ENCODE results near the gene PDE4B.

The PDE4B gene

GRCh38 chr1:65793359-65793732 lies 651 bp downstream of the PDE4B start:
- H3K4me1 ChIP-seq (ENCODE audit: low read depth, poor library complexity, severe bottlenecking): no peaks in the 10 kb centered on the region
- H3K4me2 ChIP-seq: no peak overlapping the region

GRCh38 chr1:65795311-65795710 lies 2.6 kb downstream of the PDE4B start:
- no peaks in the 10 kb centered on the region for H4K20me1 ChIP-seq (ENCODE audit: insufficient read depth)
- no peaks in the 10 kb centered on the region for H3K36me3 ChIP-seq (ENCODE audit: insufficient read depth)
- no peak overlapping the region for H3K4me2 ChIP-seq
- TF ChIP-seq CTCF (conservative IDR thresholded peaks at IDR 0.05; ENCODE audit: low read depth, low read length): no peak
- H3K27me3 ChIP-seq (ENCODE audit: insufficient read depth, low read depth): no peaks in the 10 kb centered on the region
- H3K79me2 ChIP-seq (ENCODE audit: insufficient read depth, low read depth): no peaks in the 10 kb centered on the region
- H3K4me1 ChIP-seq (ENCODE audit: low read depth, poor library complexity, severe bottlenecking): no peaks in the 10 kb centered on the region
- no peak overlapping the region for H3K9ac ChIP-seq
- H2AFZ ChIP-seq (ENCODE audit: low read depth): no peak overlapping the region
- H3K27ac ChIP-seq: no peak overlapping the region
- H3K4me3 ChIP-seq (IDR thresholded peaks at IDR 0.05; ENCODE audit: insufficient read depth, low read depth, low read length): no peak overlapping the region

More at GRCh38 chr1:65793359-65793732, 651 bp downstream of the PDE4B start:
- Histone ChIP-seq H2AFZ (ENCODE audit: low read depth) (no peak overlapping the region), H3K9ac (no peak overlapping the region), H3K4me3 (IDR thresholded peaks at IDR 0.05; ENCODE audit: insufficient read depth, low read depth, low read length) (no peak overlapping the region), H3K79me2 (ENCODE audit: insufficient read depth, low read depth) (no peaks in the 10 kb centered on the region), H3K27me3 (ENCODE audit: insufficient read depth, low read depth) (no peaks in the 10 kb centered on the region), H3K36me3 (ENCODE audit: insufficient read depth) (no peaks in the 10 kb centered on the region), H4K20me1 (ENCODE audit: insufficient read depth) (no peaks in the 10 kb centered on the region), H3K27ac (no peak overlapping the region)
- TF ChIP-seq CTCF (conservative IDR thresholded peaks at IDR 0.05; ENCODE audit: low read depth, low read length): no peak

- H3K36me3 ChIP-seq (ENCODE audit: insufficient read depth): no peaks in the 10 kb centered on the region
- no peak overlapping the region for H3K4me3 ChIP-seq (IDR thresholded peaks at IDR 0.05; ENCODE audit: insufficient read depth, low read depth, low read length)
- no peak overlapping the region for H3K27ac ChIP-seq
- no peak for TF ChIP-seq CTCF (conservative IDR thresholded peaks at IDR 0.05; ENCODE audit: low read depth, low read length)
- H3K27me3 ChIP-seq (ENCODE audit: insufficient read depth, low read depth): no peaks in the 10 kb centered on the region
- H3K9ac ChIP-seq: no peak overlapping the region
- no peak overlapping the region for H2AFZ ChIP-seq (ENCODE audit: low read depth)
- H3K4me2 ChIP-seq: no peak overlapping the region
- no peaks in the 10 kb centered on the region for H4K20me1 ChIP-seq (ENCODE audit: insufficient read depth)
- H3K4me1 ChIP-seq (ENCODE audit: low read depth, poor library complexity, severe bottlenecking): no peaks in the 10 kb centered on the region
- no peaks in the 10 kb centered on the region for H3K79me2 ChIP-seq (ENCODE audit: insufficient read depth, low read depth)
These were observed 6.9 kb downstream of the PDE4B start for GRCh38 chr1:65799601-65800000.

- Histone ChIP-seq H3K36me3 (ENCODE audit: insufficient read depth) (no peaks in the 10 kb centered on the region), H3K4me1 (ENCODE audit: low read depth, poor library complexity, severe bottlenecking) (no peaks in the 10 kb centered on the region), H2AFZ (ENCODE audit: low read depth) (no peak overlapping the region), H4K20me1 (ENCODE audit: insufficient read depth) (no peaks in the 10 kb centered on the region), H3K4me2 (no peak overlapping the region), H3K79me2 (ENCODE audit: insufficient read depth, low read depth) (no peaks in the 10 kb centered on the region), H3K27me3 (ENCODE audit: insufficient read depth, low read depth) (no peaks in the 10 kb centered on the region), H3K9ac (no peak overlapping the region), H3K27ac (no peak overlapping the region), H3K4me3 (IDR thresholded peaks at IDR 0.05; ENCODE audit: insufficient read depth, low read depth, low read length) (no peak overlapping the region)
- no peak for TF ChIP-seq CTCF (conservative IDR thresholded peaks at IDR 0.05; ENCODE audit: low read depth, low read length)
These were observed 11.9 kb downstream of the PDE4B start for GRCh38 chr1:65804584-65804983.

Measured in KMS-11 (cell line).